Measurements from ENCODE around the gene NCAPD3. TPM values are rescaled to one million over a fixed set of nuclear protein-coding genes. Genes with fewer than 3 reads are reported as not detected.

Gene NCAPD3
- total RNA-seq, 2 experiments from 2014 or later, result 94.6 to 100 TPM

DNA sequence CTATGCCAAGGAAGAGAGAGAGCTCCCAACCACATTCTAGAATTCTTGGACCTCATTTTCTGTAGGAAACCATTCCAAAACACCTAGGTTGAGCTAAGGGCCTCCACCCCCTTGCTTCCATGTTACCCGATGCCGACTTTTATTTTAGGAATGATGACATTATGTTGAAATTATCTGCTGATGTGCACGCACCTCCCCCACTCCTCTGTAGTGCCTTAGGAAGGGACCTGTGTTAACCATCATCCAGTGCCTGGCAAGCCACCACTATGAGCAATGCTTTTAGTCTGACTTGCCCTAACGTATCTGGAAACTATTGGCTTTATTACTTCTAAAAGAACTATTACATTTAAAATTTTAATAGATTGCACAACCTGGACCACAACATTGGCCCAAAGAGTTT lies 42.1 kb downstream of the NCAPD3 start:
- POLR2A ChIA-PET, result no interaction called here
- CTCF ChIA-PET, result no interaction called here

DNA sequence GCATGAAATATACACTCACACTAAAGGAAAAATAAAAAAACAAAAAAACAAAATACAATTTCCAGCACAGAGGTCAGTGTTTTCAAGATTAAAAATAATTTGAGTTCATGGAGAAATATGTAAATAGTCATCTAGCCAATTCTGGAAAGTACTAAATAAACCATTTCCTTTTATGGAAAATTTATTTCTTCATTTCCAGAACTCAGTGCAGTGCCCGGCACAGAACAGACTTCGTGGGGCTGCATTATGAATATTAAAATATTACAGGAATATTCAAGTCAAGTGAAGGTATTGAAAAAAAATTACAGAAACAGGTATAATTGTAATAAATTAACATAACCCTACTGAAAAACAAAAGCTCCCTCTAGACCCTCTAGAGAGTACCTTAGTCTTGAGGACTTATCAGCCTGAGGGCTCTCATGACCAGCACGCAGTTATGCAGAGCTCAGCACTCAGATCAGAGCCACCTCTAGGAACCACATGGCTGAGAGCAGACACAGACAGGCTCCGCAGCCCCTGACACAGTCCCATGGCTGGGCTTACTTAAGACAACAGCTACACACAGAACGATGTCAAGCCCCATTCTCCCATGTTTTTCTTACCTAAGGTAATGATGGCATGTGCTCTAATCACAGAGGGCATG lies 45.6 kb downstream of the NCAPD3 start:
- POLR2A ChIA-PET, result no interaction called here
- CTCF ChIA-PET, result interaction anchor here (0.5 kb wide), 1 partner anchor 29 kb away, joined by 5 read pairs; no protein-coding TSS in a partner anchor

DNA sequence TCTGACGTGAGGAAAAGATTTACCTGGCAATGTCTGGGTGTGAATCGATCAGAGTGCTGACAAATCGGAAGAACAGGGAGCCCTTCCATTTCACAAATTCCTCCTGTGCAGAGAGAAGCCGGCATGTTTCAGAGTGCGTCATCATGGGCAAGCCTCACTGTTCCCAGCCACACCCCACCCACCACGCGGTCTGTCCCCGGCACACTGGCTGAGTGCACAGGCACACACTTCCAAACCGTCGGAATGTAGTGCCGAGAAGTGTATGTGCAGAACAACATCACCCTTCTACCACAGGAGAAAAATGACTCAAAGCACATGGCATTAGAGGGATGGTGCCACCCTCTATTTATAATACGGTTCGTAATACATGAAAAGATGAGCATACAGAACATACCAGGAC lies 47.5 kb downstream of the NCAPD3 start:
- ChIA-PET POLR2A (no interaction called here), CTCF (no interaction called here)

DNA sequence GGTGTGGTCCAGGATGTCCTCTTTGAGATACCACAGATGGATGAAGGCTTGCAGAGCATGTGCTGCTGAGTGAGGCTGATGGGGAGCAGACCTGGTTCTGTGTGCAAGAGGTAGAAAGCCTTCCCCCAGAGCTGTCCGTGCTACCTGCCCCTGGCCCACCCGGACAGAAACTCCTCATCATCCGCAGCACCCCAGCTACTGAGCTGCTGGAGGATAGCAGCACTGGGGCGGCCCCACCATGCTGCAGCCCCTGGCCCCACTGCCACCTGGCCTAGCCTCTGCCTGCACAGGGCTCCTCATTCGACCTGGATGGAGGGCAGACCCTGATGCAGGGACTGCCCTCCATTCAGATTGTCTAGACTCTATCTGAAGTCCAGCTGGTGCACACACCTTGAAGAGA lies 50.5 kb downstream of the NCAPD3 start:
- ChIA-PET POLR2A (no interaction called here), CTCF (no interaction called here)

DNA sequence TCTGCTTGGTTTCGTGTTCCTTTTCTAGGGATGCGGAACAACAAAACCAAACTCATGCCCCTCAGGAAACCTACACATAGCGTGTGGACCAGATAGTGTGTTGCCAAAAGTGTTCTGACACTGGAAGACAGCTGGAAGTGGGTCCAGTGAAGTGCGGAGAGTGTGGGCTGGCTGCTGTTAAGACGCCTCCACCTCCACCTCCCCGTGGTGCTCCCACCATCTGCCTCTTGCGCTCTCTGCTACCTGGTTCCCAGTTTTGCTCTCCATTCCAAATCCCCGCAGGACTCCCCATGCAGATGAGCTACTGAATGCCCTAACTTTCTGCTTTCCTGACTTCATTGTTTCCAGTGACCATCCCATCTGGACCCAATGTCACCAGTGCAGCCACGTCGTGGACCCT lies 51.8 kb downstream of the NCAPD3 start:
- ChIA-PET POLR2A (no interaction called here), CTCF (no interaction called here)

DNA sequence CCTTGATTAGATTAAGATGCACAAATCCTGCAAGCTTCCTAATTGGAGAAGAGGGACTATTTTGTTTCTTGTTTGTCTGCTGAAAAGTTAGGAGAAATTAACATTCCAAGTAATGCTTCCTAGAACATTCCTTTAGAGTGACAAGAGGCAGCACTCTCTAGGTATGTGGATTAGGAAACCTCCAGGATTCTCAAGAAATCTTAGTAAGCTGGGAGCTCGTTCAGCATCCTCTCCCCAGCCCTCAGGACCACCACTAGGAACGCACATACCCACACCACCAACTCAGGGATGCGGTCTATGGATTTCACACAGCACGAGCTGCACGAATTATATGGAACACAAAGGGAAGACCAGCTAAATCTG lies 52.9 kb downstream of the NCAPD3 start:
- CTCF ChIA-PET, result no interaction called here
- POLR2A ChIA-PET, result no interaction called here

DNA sequence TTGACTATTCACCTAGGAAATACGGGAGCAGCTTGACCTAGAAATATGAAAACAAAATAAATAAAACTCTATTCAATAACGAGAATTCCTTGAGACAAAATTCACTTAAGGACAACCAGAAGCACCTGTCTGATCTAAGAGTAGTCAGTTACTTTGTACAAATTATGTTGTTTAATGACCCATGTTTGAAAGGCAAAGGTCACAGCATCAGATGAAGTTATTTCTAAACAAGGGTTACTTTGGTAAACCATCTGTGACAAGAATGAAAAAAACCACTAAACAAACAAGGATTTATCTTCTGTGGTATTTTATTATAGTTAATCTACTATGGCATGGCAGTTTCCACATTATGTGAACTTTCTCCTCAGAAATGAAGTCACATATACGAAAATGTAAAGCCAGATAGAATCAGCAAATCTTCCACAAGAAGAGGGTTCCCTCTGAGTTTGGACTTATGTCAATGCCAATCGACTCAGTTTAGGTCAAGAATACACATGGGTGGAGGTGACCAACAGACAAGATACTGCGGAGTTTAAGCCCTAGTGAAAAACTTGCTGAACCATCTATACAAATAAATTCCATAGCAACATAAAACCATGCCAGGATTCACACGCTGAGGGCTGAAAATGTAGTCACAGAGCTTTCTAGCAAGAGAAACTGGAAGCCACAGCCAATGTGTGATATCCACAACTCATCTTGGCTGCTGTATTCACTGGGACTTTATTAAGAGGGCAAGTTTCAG lies 53.4 kb downstream of the NCAPD3 start:
- CTCF ChIA-PET, result no interaction called here
- POLR2A ChIA-PET, result no interaction called here

DNA sequence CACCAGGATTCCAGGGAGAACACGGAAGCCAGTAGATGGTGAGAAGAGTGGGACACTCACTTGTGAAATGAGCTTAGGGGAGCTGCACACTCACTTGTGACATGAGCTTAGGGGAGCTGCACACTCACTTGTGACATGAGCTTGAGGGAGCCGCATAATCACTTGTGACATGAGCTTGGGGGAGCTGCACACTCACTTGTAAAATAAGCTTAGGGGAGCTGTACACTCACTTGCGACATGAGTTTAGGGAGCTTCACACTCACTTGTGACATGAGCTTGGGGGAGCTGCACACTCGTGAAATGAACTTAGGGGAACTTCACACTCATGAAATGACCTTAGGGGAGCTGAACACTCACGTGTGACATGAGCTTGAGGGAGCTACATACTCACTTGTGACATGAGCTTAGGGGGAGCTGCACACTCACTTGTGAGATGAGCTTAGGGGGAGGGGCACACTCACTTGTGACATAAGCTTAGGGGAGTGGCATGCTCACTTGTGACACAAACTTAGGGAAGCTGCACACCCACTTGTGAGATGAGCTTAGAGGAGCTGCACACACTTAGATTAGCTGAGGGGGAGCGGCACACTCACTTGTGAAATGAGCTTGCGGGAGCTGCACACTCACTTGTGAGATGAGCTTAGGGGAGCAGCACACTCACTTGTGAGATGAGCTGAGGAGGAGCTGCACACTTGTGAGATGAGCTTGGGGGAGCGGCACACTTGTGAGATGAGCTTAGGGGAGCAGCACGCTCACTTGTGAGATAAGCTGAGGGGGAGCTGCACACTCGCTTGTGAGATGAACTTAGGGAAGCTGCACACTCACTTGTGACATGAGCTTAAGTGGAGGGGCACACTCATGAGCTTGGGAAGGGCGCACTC lies 59.0 kb downstream of the NCAPD3 start:
- POLR2A ChIA-PET, result no interaction called here
- CTCF ChIA-PET, result no interaction called here

DNA sequence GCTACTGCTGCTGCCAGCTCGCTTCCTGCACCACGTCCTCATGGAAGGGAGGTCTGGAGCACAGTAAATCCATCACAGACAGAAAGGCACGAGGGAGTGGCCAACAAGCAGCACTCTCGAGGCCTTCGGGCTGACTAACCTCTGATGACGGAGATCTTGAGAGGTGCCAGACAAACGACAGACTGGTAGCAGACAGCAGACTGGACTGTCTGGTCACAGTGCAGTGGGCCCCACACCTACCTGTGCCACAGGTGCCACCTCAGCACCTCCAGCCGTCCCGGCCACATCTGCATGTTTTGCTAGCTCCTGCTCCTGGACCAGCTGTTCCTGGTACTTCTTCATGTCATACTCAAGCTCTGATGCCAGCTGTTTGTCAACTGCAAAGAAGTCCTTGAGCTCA lies 64.1 kb downstream of the NCAPD3 start:
- ChIA-PET CTCF (interaction anchor here (0.5 kb wide), 1 partner anchor 244 kb away, joined by 4 read pairs; no protein-coding TSS in a partner anchor), POLR2A (no interaction called here)

DNA sequence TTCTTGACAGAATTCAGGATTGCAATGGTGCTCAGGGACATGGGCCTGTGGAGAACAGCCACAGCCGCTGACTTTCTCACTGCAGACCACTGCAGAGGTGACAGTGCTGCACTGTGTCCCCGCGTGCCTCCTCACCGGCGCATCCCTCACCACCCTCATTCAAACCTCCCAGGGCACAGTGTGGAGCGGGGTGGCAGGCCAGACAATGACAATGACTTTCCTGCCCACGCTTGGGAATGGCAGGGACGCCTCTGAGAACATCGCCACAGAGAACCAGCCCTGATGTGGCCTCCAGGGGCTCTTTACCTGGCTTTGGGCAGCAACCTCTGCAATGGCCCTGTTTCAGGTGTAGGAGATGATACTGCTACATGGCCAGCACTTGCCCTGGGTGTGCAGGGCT lies 65.7 kb downstream of the NCAPD3 start:
- ChIA-PET CTCF (no interaction called here), POLR2A (no interaction called here)

DNA sequence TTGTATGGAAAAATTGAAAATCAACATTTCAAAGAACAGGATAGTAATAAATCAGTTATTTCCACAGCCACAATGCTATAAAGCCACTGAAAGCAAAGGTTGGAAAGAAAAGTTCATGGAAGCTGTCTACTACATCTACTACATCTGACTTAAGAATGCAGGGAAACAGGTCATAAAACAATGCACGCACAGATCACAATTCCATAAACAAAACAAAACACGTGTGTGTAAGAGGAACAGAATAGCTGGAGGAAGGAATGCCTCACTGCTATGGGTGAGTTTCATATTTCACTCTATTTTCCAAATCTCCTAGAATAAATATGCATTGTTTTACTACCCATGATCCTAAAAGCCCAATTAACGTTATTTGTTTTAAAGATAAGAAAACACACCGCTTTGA lies 66.3 kb downstream of the NCAPD3 start:
- ChIA-PET POLR2A (no interaction called here), CTCF (no interaction called here)

DNA sequence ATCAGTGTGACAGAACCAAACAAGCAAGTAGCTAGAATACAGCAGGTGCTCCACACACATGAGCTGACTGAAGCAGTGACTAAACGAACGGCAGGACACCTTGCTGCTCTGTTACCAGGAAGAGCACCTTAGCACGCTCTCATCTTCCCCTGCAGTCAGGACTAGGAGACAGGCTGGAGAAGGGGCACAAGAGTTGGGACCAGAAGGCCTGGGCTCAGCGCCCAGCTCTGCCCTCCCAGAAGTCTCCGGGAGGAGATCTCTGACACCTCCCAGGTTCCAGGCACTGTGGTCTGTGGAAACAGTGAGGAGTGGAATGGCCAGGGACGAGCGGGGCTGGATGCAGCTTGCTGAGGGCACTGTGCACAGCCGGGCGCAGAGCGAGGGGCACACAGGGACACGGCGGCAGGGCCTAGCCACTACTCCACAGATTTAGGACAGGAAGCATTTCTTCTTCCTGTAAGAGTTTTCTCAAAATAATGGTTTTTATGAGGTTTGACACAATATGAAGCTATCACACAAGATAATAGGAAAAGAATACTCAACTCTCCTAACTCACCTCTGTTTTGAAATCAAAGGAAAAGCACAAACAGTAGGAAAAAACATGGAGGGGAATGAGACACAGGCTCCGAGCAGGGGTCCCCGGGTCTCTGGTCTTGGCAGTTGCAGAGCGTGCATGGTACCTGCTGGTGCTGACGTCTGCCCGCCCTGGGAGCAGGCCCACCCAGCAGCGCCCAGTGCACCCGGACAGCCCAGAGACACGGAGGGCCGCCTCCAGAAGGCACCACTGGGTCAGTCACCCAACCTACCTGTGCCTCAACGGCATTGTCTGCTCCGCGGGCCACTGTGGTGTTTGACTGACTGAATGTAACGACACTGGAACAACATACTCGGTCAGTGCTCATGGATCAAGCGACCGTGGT lies 67.6 kb downstream of the NCAPD3 start:
- ChIA-PET CTCF (no interaction called here), POLR2A (no interaction called here)

DNA sequence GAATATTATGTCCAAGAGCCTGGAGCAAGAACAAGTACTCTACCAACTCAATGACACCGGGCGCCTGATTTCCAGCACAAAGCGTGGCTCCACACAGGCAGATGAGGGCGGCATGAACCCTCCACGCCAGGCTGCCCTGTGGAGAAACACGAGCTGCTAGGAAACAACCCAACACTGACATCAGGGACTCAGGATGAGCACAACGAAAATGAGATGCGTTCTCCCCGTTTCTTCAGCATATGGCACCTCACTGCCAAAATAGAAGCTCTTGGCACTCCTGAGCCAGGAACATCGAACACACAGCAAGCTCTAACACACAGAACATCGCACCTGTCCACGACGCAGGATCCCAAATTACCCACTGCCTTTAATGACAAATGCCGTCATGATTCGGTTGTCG lies 68.3 kb downstream of the NCAPD3 start:
- CTCF ChIA-PET, result no interaction called here
- POLR2A ChIA-PET, result no interaction called here

DNA sequence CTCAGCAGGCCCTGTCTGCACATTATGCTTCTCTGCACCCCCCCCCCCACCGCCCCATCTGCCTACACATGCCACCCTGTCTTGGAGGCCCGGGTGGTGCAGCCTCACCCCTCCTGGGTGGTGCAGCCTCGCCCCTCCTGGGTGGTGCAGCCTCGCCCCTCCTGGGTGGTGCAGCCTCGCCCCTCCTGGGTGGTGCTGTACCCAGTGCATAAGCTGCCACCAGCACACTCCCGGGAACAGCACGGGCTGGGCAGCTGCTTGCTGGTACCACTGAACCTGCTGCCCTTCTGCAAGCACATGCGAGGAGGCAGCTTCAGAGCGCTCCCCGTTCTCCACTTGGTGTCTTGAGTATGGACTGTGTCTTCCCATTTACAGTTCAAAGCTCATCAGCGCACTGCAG lies 69.3 kb downstream of the NCAPD3 start:
- ChIA-PET CTCF (no interaction called here), POLR2A (no interaction called here)

DNA sequence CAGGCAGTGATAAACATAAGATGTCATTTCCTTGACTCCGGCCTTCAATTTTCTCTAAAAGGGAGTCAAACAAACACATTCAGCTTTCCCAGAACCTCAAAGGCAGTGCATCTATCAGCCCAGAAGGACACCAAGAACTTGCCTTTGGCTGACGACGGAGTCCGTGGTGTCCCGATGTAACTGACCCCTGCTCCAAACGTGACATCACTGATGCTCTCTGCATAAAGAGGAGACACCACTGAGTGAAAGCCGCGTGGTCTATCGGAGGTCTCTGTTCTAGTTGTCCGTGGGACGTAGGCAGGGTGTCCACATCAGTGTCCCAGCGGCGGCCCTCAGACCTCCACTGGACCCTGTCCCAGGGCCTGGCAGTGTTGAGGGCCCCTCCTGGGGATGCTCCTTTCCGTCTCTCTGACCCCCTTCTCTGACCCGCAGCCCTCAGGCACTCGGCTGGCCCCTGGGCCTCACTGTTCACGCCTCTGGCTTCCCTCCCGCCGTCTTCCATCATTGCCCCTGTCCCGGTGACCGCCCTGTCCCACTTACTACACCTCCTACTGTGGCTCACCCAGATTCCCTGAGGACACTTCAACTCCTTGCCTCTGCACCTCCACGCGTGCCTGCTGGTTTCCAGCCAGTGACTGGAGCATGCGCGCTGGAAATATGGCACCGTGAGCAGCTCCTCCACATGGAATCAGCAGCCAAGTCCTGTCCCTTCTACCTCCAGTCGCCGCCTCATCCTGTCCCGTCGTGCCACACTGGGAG lies 70.4 kb downstream of the NCAPD3 start:
- ChIA-PET CTCF (interaction anchor here (1.4 kb wide), 1 partner anchor 103 kb away, joined by 5 read pairs; no protein-coding TSS in a partner anchor), POLR2A (no interaction called here)

DNA sequence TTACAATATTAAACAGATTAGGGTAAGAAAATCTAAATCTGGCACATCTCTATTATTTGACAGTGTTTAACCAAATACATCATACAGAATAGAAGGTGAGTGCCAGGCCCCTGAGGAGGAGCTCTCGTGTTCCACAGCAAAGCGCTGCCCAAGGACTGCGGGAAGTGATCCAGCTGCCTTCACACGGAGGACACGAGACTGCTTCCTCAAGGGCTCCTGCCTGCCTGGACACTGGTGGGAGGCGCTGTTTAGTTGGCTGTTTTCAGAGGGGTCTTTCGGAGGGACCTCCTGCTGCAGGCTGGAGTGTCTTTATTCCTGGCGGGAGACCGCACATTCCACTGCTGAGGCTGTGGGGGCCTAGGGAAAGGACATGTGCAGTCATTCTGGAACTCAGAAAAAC lies 71.1 kb downstream of the NCAPD3 start:
- CTCF ChIA-PET, result interaction anchor here (1.4 kb wide), 1 partner anchor 102 kb away, joined by 5 read pairs; no protein-coding TSS in a partner anchor
- POLR2A ChIA-PET, result no interaction called here

DNA sequence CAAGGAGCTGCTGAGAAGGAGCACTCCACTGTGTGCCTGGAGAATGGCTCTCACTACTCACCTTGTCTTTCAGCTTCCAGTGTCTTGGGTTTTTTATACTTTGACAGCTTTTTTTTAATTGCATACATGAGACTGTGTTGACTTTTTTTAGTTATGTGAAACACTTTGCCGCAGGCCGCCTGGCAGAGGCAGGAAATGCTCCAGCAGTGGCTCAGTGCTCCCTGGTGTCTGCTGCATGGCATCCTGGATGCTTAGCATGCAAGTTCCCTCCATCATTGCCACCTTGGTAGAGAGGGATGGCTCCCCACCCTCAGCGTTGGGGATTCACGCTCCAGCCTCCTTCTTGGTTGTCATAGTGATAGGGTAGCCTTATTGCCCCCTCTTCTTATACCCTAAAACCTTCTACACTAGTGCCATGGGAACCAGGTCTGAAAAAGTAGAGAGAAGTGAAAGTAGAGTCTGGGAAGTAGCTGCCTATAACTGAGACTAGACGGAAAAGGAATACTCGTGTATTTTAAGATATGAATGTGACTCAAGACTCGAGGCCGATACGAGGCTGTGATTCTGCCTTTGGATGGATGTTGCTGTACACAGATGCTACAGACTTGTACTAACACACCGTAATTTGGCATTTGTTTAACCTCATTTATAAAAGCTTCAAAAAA lies 72.6 kb downstream of the NCAPD3 start:
- ChIA-PET POLR2A (no interaction called here), CTCF (no interaction called here)

DNA sequence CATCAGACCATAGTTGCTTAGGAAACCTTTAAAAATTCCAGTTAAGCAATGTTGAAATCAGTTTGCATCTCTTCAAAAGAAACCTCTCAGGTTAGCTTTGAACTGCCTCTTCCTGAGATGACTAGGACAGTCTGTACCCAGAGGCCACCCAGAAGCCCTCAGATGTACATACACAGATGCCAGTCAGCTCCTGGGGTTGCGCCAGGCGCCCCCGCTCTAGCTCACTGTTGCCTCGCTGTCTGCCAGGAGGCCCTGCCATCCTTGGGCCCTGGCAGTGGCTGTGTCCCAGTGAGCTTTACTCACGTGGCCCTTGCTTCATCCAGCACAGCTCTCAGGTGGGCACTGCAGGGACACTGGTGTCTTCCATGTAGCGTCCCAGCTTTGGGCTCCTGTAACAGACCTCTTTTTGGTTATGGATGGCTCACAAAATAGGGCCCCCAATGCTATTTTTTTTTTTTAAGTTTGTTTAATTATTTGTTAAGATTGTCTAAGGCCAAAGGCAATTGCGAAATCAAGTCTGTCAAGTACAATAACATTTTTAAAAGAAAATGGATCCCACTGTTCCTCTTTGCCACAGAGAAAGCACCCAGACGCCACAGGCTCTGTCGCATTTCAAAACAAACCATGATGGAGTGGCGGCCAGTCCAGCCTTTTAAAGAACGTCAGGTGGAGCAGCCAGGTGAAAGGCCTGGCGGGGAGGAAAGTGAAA lies 73.4 kb downstream of the NCAPD3 start:
- CTCF ChIA-PET, result no interaction called here

More for the DNA sequence above, 73.4 kb downstream of the NCAPD3 start:
- POLR2A ChIA-PET, result no interaction called here
